ENCODE data around the gene COL6A3. TPM values are rescaled to one million over a fixed set of nuclear protein-coding genes. Genes with fewer than 3 reads are reported as not detected.

Gene COL6A3
- total RNA-seq, 1 experiment from 2014 or later = 0.07 TPM

DNA sequence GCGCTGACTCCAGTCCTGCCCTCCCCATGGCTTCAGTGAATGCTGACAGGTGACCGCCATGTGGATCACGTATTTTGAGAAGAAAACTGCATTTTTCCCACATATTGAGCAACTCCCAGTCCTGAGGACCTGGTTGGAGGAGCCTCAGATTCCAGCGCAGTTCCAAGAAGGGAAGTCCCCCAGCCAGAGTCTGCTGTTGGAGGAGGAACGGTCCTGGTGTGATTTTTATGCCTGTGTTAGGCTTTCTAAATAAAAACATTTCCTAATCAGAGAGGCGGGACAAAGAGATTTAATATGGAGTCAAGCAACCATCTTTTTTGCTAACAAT lies 32.3 kb upstream of the COL6A3 start:
- no peak overlapping the region for H3K4me2 ChIP-seq (ENCODE audit: low read depth, low read length, poor library complexity, severe bottlenecking)
- no peaks in the 10 kb centered on the region for H3K27me3 ChIP-seq (ENCODE audit: low read length)
- H2AFZ ChIP-seq (ENCODE audit: low read length) = no peak overlapping the region
- no peak overlapping the region for H3K9ac ChIP-seq (ENCODE audit: low read length)
- no peaks in the 10 kb centered on the region for H3K36me3 ChIP-seq (ENCODE audit: insufficient read depth, low read length)
- no peaks in the 10 kb centered on the region for H3K9me3 ChIP-seq (ENCODE audit: low read length)
- no peak overlapping the region for H3K4me3 ChIP-seq (ENCODE audit: low read length)
- H3K79me2 ChIP-seq (ENCODE audit: low read length) = no peaks in the 10 kb centered on the region
- no peak for DNase-seq
- H3K4me1 ChIP-seq (ENCODE audit: low read length) = no peaks in the 10 kb centered on the region
- no peak overlapping the region for H3K27ac ChIP-seq (ENCODE audit: low read length)
- no peaks in the 10 kb centered on the region for H3K9me2 ChIP-seq (replicated peaks; ENCODE audit: insufficient read depth, low read length)
- H4K20me1 ChIP-seq (ENCODE audit: insufficient read depth, low read depth, low read length) = no peaks in the 10 kb centered on the region

DNA sequence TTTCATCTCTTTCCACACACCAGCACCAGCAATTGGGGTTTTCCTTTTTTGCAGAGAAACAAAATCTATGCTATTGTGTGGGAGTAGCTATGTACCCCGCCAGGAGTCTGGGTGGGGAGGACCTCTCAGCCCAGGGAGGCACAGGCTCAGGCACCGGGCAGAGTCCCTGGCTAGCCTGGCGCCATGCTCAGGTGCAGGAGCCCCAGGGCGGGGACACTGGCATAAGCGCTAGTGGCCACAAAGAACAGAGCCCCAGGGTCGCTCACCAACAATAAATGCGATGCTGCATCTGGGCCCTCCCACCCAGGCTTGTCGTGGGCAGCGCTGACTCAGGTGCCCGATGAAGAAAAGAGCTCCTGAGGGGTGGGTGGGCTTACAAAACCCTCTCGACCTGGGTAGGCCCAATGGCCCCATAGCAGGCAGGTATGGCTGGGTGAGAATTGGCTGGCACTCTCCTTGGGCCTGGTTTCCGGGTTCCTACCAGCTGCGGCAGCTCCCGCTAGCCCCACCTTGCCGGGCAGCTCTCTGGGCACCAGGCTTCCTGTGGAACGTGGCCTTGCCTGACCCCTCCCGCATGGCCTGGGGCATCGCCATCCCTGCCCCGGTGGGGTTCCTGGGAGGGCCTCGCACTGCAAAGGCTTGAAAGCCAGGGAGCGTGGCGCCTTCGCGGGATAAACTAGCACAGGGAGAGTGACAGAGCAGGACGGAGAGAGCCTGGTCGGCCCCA lies 31.8 kb upstream of the COL6A3 start:
- Histone ChIP-seq H3K4me1 (ENCODE audit: low read length) (no peaks in the 10 kb centered on the region), H3K9me3 (ENCODE audit: low read length) (no peaks in the 10 kb centered on the region), H3K27me3 (ENCODE audit: low read length) (no peaks in the 10 kb centered on the region), H3K4me3 (ENCODE audit: low read length) (no peak overlapping the region), H3K79me2 (ENCODE audit: low read length) (no peaks in the 10 kb centered on the region), H3K4me2 (ENCODE audit: low read depth, low read length, poor library complexity, severe bottlenecking) (no peak overlapping the region), H3K9me2 (replicated peaks; ENCODE audit: insufficient read depth, low read length) (no peaks in the 10 kb centered on the region), H3K36me3 (ENCODE audit: insufficient read depth, low read length) (no peaks in the 10 kb centered on the region), H3K27ac (ENCODE audit: low read length) (no peak overlapping the region), H3K9ac (ENCODE audit: low read length) (no peak overlapping the region), H4K20me1 (ENCODE audit: insufficient read depth, low read depth, low read length) (no peaks in the 10 kb centered on the region), H2AFZ (ENCODE audit: low read length) (no peak overlapping the region)
- no peak for DNase-seq

DNA sequence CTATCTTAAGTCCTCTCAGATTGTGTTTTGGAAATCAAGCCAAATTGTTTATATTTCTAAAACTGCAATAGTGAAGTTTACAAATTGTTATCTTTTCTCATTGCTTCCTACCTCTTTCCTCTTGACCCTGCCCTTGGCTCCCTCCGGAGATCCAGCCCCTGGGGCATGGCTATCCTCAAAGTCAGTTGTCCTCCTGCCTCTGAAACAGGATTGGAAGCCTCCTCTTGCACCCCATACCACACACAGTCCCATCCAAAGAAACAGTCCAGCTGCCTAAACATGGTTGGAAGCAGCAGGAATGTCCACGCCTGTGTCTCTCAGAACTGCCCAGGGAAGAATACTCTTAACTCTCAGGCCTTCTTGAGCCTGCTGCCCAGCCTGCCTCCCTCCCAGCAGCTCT lies 30.1 kb upstream of the COL6A3 start:
- no peaks in the 10 kb centered on the region for H3K9me2 ChIP-seq (replicated peaks; ENCODE audit: insufficient read depth, low read length)
- no peak overlapping the region for H3K9ac ChIP-seq (ENCODE audit: low read length)
- no peaks in the 10 kb centered on the region for H4K20me1 ChIP-seq (ENCODE audit: insufficient read depth, low read depth, low read length)
- no peak overlapping the region for H3K27ac ChIP-seq (ENCODE audit: low read length)
- no peaks in the 10 kb centered on the region for H3K79me2 ChIP-seq (ENCODE audit: low read length)
- H3K9me3 ChIP-seq (ENCODE audit: low read length) = no peaks in the 10 kb centered on the region
- no peak overlapping the region for H3K4me3 ChIP-seq (ENCODE audit: low read length)
- no peak overlapping the region for H2AFZ ChIP-seq (ENCODE audit: low read length)
- H3K27me3 ChIP-seq (ENCODE audit: low read length) = no peaks in the 10 kb centered on the region
- no peak for DNase-seq
- no peak overlapping the region for H3K4me2 ChIP-seq (ENCODE audit: low read depth, low read length, poor library complexity, severe bottlenecking)
- no peaks in the 10 kb centered on the region for H3K36me3 ChIP-seq (ENCODE audit: insufficient read depth, low read length)
- H3K4me1 ChIP-seq (ENCODE audit: low read length) = no peaks in the 10 kb centered on the region

GRCh38 chr2:237441605-237442274 lies 27.8 kb upstream of the COL6A3 start:
- no peaks in the 10 kb centered on the region for H3K27me3 ChIP-seq (ENCODE audit: low read length)
- H3K9me2 ChIP-seq (replicated peaks; ENCODE audit: insufficient read depth, low read length) = no peaks in the 10 kb centered on the region
- no peak overlapping the region for H3K4me3 ChIP-seq (ENCODE audit: low read length)
- H2AFZ ChIP-seq (ENCODE audit: low read length) = no peak overlapping the region
- H4K20me1 ChIP-seq (ENCODE audit: insufficient read depth, low read depth, low read length) = no peaks in the 10 kb centered on the region
- no peak overlapping the region for H3K9ac ChIP-seq (ENCODE audit: low read length)
- no peak for DNase-seq
- no peaks in the 10 kb centered on the region for H3K4me1 ChIP-seq (ENCODE audit: low read length)
- H3K79me2 ChIP-seq (ENCODE audit: low read length) = no peaks in the 10 kb centered on the region
- H3K27ac ChIP-seq (ENCODE audit: low read length) = no peak overlapping the region
- H3K36me3 ChIP-seq (ENCODE audit: insufficient read depth, low read length) = no peaks in the 10 kb centered on the region
- H3K9me3 ChIP-seq (ENCODE audit: low read length) = no peaks in the 10 kb centered on the region
- no peak overlapping the region for H3K4me2 ChIP-seq (ENCODE audit: low read depth, low read length, poor library complexity, severe bottlenecking)

GRCh38 chr2:237440819-237441281 lies 26.9 kb upstream of the COL6A3 start:
- no peaks in the 10 kb centered on the region for H3K4me1 ChIP-seq (ENCODE audit: low read length)
- H3K9me3 ChIP-seq (ENCODE audit: low read length) = no peaks in the 10 kb centered on the region
- no peaks in the 10 kb centered on the region for H4K20me1 ChIP-seq (ENCODE audit: insufficient read depth, low read depth, low read length)
- H3K4me2 ChIP-seq (ENCODE audit: low read depth, low read length, poor library complexity, severe bottlenecking) = no peak overlapping the region
- H2AFZ ChIP-seq (ENCODE audit: low read length) = no peak overlapping the region
- H3K27ac ChIP-seq (ENCODE audit: low read length) = no peak overlapping the region
- H3K27me3 ChIP-seq (ENCODE audit: low read length) = no peaks in the 10 kb centered on the region
- H3K4me3 ChIP-seq (ENCODE audit: low read length) = no peak overlapping the region
- H3K79me2 ChIP-seq (ENCODE audit: low read length) = no peaks in the 10 kb centered on the region
- no peak overlapping the region for H3K9ac ChIP-seq (ENCODE audit: low read length)
- H3K9me2 ChIP-seq (replicated peaks; ENCODE audit: insufficient read depth, low read length) = no peaks in the 10 kb centered on the region
- DNase-seq = no peak
- no peaks in the 10 kb centered on the region for H3K36me3 ChIP-seq (ENCODE audit: insufficient read depth, low read length)

DNA sequence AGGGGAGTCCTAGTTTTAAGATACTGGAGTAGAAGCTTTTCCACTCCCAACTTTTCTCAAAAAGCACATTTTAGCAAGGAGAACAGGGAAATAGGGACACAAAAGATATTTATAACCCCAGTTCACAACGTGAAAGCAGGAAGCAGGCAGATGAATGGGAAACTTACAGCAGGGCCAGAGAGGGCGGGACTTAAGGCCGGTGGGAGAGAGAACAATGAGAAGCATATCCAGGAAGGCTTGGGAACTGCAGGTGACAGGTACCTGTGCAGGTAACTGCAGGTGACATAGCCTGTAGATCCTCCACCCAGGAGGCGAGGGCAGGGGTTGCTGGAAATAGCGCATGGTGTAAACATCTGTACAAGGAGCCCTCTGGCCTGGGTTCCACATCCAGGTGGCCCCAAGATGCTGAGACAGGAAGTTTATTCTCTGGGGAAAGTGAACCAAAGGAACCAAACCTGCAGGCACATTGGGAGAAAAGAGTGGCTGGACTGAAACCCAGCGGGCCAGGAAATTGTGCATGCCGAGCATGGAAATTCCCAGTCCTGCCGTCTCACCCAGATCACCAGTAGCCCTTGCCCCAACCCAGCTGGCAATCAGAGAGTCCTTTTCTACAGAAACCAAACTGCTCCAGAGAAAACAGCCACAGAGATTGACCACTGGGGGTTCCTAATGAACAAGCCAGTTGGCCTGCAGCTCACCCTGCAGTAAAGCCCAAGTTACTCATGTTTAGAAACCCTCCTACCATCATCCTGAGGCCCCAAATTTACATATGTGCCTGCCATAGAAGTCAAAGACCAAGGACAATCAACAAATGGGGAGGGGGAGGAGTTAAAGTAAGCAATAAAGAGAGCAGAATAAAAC lies 24.3 kb upstream of the COL6A3 start:
- DNase-seq = peak; percentile 23
- Histone ChIP-seq H3K79me2 (ENCODE audit: low read length) (no peaks in the 10 kb centered on the region), H2AFZ (ENCODE audit: low read length) (no peak overlapping the region), H3K4me3 (ENCODE audit: low read length) (no peak overlapping the region), H3K9me2 (replicated peaks; ENCODE audit: insufficient read depth, low read length) (no peaks in the 10 kb centered on the region), H3K9me3 (ENCODE audit: low read length) (no peaks in the 10 kb centered on the region), H3K9ac (ENCODE audit: low read length) (no peak overlapping the region), H3K36me3 (ENCODE audit: insufficient read depth, low read length) (no peaks in the 10 kb centered on the region), H3K4me2 (ENCODE audit: low read depth, low read length, poor library complexity, severe bottlenecking) (no peak overlapping the region), H3K27ac (ENCODE audit: low read length) (no peak overlapping the region), H4K20me1 (ENCODE audit: insufficient read depth, low read depth, low read length) (no peaks in the 10 kb centered on the region), H3K4me1 (ENCODE audit: low read length) (no peaks in the 10 kb centered on the region), H3K27me3 (ENCODE audit: low read length) (no peaks in the 10 kb centered on the region)

DNA sequence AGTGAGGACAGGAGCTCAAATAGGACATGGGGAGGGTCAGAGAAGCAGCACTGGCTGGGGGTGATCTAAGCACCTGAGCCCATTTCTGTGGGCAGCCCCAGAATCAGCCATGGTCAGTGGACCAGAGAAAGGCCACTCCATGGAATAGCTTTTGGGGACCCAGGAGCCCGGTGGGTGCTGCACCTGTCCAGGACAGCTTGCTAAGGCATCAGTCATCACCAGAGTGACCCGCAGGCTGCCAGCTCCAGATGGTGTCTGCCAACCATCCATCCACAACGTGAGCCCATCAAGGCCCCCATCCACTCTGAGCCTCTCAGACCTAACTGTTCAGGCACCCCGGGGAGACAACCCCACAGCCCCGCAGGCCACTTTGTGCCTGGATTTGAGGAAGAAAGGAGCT lies 23.6 kb upstream of the COL6A3 start:
- Histone ChIP-seq H2AFZ (ENCODE audit: low read length) (no peak overlapping the region), H3K4me3 (ENCODE audit: low read length) (no peak overlapping the region), H3K4me2 (ENCODE audit: low read depth, low read length, poor library complexity, severe bottlenecking) (no peak overlapping the region), H3K36me3 (ENCODE audit: insufficient read depth, low read length) (no peaks in the 10 kb centered on the region), H4K20me1 (ENCODE audit: insufficient read depth, low read depth, low read length) (no peaks in the 10 kb centered on the region), H3K9me3 (ENCODE audit: low read length) (no peaks in the 10 kb centered on the region), H3K27ac (ENCODE audit: low read length) (no peak overlapping the region), H3K9ac (ENCODE audit: low read length) (no peak overlapping the region), H3K4me1 (ENCODE audit: low read length) (no peaks in the 10 kb centered on the region), H3K9me2 (replicated peaks; ENCODE audit: insufficient read depth, low read length) (no peaks in the 10 kb centered on the region), H3K27me3 (ENCODE audit: low read length) (no peaks in the 10 kb centered on the region), H3K79me2 (ENCODE audit: low read length) (no peaks in the 10 kb centered on the region)
- DNase-seq = peak; percentile 21

All from Karpas-422 (cell line).